Progenitor cell of endocrine pancreas (in vitro differentiated cells): ENCODE results near the gene LDLRAD2. TPM values are rescaled to one million over a fixed set of nuclear protein-coding genes. Genes with fewer than 3 reads are reported as not detected.

Source experiments
- DNase-seq: peaks from one replicate; pipeline ENCODE4 v3.0.0; 2021; ENCODE audit warnings: low spot score; ENCODE audit not compliant: unreplicated experiment
- H3K27ac Mint-ChIP-seq: 2 replicates; pipeline ENCODE4 v1.8.0; 2021; ENCODE audit warnings: mild to moderate bottlenecking, moderate library complexity, mixed read lengths
- H3K27me3 Mint-ChIP-seq: 2 replicates; pipeline ENCODE4 v1.8.0; 2021; ENCODE audit warnings: mixed read lengths
- H3K36me3 Mint-ChIP-seq: 2 replicates; pipeline ENCODE4 v1.8.0; 2022; ENCODE audit warnings: mixed read lengths; ENCODE audit not compliant: insufficient read depth
- H3K4me1 Mint-ChIP-seq: 2 replicates; pipeline ENCODE4 v1.8.0; 2021; ENCODE audit warnings: low read depth, mixed read lengths
- H3K4me3 Mint-ChIP-seq: 2 replicates; pipeline ENCODE4 v1.8.0; 2021; ENCODE audit warnings: low read depth, mild to moderate bottlenecking, moderate library complexity, mixed read lengths
- H3K9me3 Mint-ChIP-seq: 2 replicates; pipeline ENCODE4 v1.8.0; 2021; ENCODE audit warnings: low read depth, mixed read lengths
- total RNA-seq: library from RNA; stranded (reverse); gene quantifications from 2 replicates; pipeline ENCODE4 v1.2.1, GENCODE V29; 2021
- TF ChIP-seq, protein P1 (sequence below): fragments of 200-600 bp; sonication (generic); IDR thresholded peaks from one replicate; pipeline ENCODE4 v1.5.0; 2021; ENCODE audit warnings: antibody characterized with exemption, mild to moderate bottlenecking; ENCODE audit not compliant: unreplicated experiment

The LDLRAD2 gene
- total RNA-seq, 1 donor from 2014 or later = 0.77 TPM

DNA sequence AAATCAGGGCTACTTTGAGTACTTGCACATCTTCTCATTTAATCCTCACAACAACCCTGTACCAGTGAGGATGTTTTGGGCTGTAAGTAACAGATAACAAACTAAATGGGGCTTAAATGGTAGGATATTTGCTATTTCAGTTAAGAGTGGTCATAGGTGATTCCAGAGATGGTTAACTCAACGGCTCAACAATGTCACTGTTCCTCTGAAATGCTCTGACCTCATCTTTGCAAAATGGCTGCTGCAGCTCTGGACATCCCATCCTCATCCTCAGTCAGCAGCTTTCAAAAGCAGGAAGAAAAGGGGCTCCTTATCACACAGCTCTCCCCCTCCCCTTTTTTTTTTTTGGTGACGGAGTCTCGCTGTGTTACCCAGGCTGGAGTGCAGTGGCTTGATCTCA lies 1.5 kb downstream of the LDLRAD2 start:
- Mint-ChIP-seq H3K4me3 (no peak overlapping the region), H3K27ac (no peak overlapping the region), H3K9me3 (no peaks in the 10 kb centered on the region), H3K36me3 (peaks cover 3% of the 10 kb centered on the region), H3K27me3 (peaks cover 10% of the 10 kb centered on the region), H3K4me1 (peaks cover 3% of the 10 kb centered on the region)
- DNase-seq = no peak
- TF ChIP-seq, protein P1, sequence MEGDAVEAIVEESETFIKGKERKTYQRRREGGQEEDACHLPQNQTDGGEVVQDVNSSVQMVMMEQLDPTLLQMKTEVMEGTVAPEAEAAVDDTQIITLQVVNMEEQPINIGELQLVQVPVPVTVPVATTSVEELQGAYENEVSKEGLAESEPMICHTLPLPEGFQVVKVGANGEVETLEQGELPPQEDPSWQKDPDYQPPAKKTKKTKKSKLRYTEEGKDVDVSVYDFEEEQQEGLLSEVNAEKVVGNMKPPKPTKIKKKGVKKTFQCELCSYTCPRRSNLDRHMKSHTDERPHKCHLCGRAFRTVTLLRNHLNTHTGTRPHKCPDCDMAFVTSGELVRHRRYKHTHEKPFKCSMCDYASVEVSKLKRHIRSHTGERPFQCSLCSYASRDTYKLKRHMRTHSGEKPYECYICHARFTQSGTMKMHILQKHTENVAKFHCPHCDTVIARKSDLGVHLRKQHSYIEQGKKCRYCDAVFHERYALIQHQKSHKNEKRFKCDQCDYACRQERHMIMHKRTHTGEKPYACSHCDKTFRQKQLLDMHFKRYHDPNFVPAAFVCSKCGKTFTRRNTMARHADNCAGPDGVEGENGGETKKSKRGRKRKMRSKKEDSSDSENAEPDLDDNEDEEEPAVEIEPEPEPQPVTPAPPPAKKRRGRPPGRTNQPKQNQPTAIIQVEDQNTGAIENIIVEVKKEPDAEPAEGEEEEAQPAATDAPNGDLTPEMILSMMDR = no peak

DNA sequence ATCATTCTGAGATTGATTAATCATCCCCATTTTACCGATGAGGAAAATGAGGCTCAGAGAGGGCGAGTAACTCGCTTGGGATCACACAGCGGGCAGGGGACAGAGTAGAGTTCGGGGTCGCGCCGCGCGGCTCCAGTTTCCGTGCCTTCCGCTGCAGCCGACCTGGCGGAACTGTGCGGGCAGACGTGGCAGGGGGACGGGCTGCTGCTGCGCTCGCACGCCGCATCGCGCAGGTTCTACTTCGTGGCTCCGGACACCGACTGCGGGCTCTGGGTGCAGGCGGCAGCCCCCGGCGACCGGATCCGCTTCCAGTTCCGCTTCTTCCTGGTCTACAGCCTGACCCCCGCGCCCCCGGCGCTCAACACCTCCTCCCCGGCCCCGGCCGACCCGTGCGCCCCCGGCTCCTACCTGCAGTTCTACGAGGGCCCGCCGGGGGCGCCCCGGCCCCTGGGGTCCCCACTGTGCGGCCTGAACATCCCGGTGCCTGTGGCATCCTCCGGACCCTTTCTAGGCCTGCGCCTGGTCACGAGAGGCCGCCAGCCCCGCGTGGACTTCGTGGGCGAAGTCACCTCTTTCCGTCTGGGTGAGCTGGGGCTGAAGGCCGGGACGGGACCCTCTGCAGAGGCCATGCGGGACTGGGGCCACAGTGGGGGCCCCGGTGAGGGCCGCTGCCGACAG lies 2.3 kb downstream of the LDLRAD2 start:
- peaks cover 5% of the 10 kb centered on the region for H3K36me3 Mint-ChIP-seq
- peaks cover 3% of the 10 kb centered on the region for H3K4me1 Mint-ChIP-seq
- H3K27me3 Mint-ChIP-seq = peaks cover 10% of the 10 kb centered on the region
- H3K4me3 Mint-ChIP-seq = peak overlapping the region; percentile 70
- peak overlapping the region; percentile 29 for H3K27ac Mint-ChIP-seq
- TF ChIP-seq, protein P1 = peak; percentile 86
- no peaks in the 10 kb centered on the region for H3K9me3 Mint-ChIP-seq
- DNase-seq = peak; percentile 60

DNA sequence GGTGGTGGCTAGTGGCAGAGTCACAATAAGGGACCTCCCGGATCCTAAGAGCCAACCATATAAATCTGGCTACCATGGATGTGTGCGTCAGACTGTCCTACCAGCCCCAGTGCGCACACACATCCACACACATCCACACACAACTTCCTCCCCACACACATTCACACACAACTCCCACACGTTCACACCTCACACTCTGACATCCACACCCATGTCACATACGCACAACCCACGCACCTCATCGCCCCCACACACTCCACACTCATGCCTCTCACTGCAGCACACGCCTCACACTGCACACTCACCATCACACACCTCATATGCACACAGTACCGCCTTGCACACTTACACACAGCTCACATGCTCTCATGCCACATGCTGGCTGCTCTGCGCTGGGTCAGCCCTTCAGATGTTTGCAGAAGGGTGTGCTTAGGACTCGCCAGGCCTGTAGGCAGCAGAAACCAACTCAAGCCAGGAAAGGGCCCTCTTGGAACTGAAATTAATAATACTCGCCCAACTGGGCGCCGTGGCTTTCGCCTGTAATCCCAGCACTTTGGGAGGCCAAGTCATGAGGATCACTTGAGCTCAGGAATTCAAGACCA lies 3.0 kb downstream of the LDLRAD2 start:
- TF ChIP-seq, protein P1 = no peak
- H3K4me3 Mint-ChIP-seq = peak overlapping the region; percentile 48
- peaks cover 10% of the 10 kb centered on the region for H3K27me3 Mint-ChIP-seq
- H3K27ac Mint-ChIP-seq = peak overlapping the region; percentile 39
- peaks cover 10% of the 10 kb centered on the region for H3K36me3 Mint-ChIP-seq
- peaks cover 3% of the 10 kb centered on the region for H3K4me1 Mint-ChIP-seq
- no peaks in the 10 kb centered on the region for H3K9me3 Mint-ChIP-seq
- no peak for DNase-seq

DNA sequence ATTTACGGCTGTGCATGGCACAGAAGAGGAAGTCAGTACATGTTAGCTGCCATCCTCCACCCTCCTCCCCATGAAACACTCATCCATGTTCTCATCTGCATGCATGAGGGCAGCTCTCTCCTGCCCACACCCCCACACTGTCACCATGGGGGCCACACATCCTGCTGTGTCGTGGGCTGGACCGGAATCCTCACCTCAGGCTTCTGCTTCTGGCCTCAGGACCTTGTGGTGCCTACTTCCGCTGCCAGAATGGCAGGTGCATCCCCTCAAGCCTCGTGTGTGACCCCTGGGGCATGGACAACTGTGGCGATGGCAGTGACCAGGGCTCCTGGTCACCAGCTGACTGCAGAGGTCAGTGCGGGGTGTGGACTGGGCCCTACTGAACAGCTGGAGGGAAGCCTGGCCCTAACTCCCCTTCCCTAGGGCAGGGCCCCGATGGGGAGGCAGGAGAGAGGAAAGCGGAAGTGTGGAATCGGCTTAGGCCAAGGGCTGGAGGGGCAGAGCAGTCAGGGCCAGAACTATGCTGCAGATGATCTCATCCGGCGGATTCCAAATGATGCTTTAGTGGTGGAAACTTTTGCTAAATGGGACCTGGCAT lies 3.8 kb downstream of the LDLRAD2 start:
- no peak for DNase-seq
- H3K4me1 Mint-ChIP-seq = peaks cover 3% of the 10 kb centered on the region
- no peak overlapping the region for H3K4me3 Mint-ChIP-seq
- TF ChIP-seq, protein P1 = no peak
- peaks cover 15% of the 10 kb centered on the region for H3K36me3 Mint-ChIP-seq
- H3K27ac Mint-ChIP-seq = no peak overlapping the region
- peaks cover 10% of the 10 kb centered on the region for H3K27me3 Mint-ChIP-seq
- no peaks in the 10 kb centered on the region for H3K9me3 Mint-ChIP-seq

DNA sequence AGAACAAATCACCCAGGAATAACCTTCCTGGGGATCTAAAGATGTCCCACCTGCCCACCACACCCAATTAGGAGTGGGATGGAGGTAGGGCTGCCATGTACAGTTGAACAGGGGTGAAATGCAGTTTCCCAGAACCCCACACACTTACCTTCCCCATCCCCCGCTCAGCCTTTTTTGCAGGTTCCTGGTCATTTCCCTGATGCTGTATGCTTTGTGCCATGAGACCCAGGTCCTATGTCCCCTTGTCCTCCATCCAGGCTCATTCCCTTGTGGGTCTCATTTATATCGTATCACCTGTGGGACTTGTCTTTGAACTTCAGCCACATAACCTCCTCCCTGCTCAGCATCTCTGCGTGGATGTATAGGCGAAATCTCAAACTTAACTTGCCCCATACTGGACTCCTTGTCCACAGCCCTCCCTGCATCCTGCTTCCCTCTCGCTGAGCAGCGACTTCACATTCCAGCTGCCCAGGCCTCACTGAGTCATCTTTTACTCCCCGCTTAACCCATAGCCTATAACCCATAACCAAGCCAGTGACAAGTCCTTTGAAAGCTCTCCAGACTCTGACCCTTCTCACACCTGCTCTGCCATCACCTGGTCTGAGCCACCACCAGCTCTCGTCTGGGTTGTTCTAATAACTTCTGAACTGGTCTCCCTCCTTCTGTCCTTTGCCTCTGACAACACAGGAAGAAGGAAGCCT lies 4.7 kb downstream of the LDLRAD2 start:
- DNase-seq = no peak
- H3K9me3 Mint-ChIP-seq = no peaks in the 10 kb centered on the region
- peaks cover 10% of the 10 kb centered on the region for H3K27me3 Mint-ChIP-seq
- H3K4me3 Mint-ChIP-seq = no peak overlapping the region
- TF ChIP-seq, protein P1 = no peak
- peak overlapping the region; percentile 26 for H3K27ac Mint-ChIP-seq
- peaks cover 17% of the 10 kb centered on the region for H3K36me3 Mint-ChIP-seq
- H3K4me1 Mint-ChIP-seq = peaks cover 3% of the 10 kb centered on the region
